Activated T-helper 2 cell treated with anti-CD3 and anti-CD28 coated beads, Interferon-gamma antibody, Interleukin-2, Interleukin-4, amounts not matched to agents 10 μg/mL and 5 μg/mL and 100 μg/mL, durations not matched to agents 14 hours and 24 hours and 36 hours (primary cell): ENCODE results near the gene WWOX. TPM values are rescaled to one million over a fixed set of nuclear protein-coding genes. Genes with fewer than 3 reads are reported as not detected.
"Not testable (repeated sequence)": the region's sequence is repeated elsewhere in the genome, so short reads cannot be mapped to it uniquely, and the experiment has no call there.

Experiments used
- DNase-seq: peaks from one replicate; pipeline ENCODE4 v3.0.0; 2021; ENCODE audit warnings: low spot score
- H3K27ac Mint-ChIP-seq: one replicate; pipeline ENCODE4 v1.8.0; 2021; ENCODE audit warnings: mixed read lengths
- H3K27me3 Mint-ChIP-seq: one replicate; pipeline ENCODE4 v1.8.0; 2021; ENCODE audit warnings: low read depth, mixed read lengths
- H3K36me3 Mint-ChIP-seq: one replicate; pipeline ENCODE4 v1.8.0; 2021; ENCODE audit warnings: low read depth, mixed read lengths
- H3K4me1 Mint-ChIP-seq: one replicate; pipeline ENCODE4 v1.8.0; 2021; ENCODE audit warnings: low read depth, mixed read lengths
- H3K4me3 Mint-ChIP-seq: one replicate; pipeline ENCODE4 v1.8.0; 2021; ENCODE audit warnings: low read depth, mild to moderate bottlenecking, moderate library complexity, mixed read lengths
- H3K9me3 Mint-ChIP-seq: one replicate; pipeline ENCODE4 v1.8.0; 2021; ENCODE audit warnings: mixed read lengths
- intact Hi-C: fragments of 100-400 bp; cut with micrococcal nuclease; formaldehyde crosslinking; loops from one replicate; pipeline ENCODE4 v1.15.1; 2023
- total RNA-seq: library from RNA; stranded (reverse); gene quantifications from 2 replicates; pipeline ENCODE4 v1.2.3, GENCODE V29; 2022

Gene WWOX
- total RNA-seq, 1 donor from 2014 or later: 19.0 TPM

GRCh38 chr16:78684030-78684611 is 584.7 kb downstream of the WWOX start:
- H3K4me3 Mint-ChIP-seq: no peak overlapping the region
- no peaks in the 10 kb centered on the region for H3K9me3 Mint-ChIP-seq
- no peak for DNase-seq
- intact Hi-C loops: no loop called here
- no peak overlapping the region for H3K27ac Mint-ChIP-seq
- no peaks in the 10 kb centered on the region for H3K27me3 Mint-ChIP-seq
- H3K36me3 Mint-ChIP-seq: no peaks in the 10 kb centered on the region
- no peaks in the 10 kb centered on the region for H3K4me1 Mint-ChIP-seq

GRCh38 chr16:78684655-78685375 is 585.4 kb downstream of the WWOX start:
- Mint-ChIP-seq H3K36me3 (no peaks in the 10 kb centered on the region), H3K9me3 (no peaks in the 10 kb centered on the region), H3K4me1 (no peaks in the 10 kb centered on the region), H3K27ac (no peak overlapping the region), H3K27me3 (no peaks in the 10 kb centered on the region), H3K4me3 (no peak overlapping the region)
- intact Hi-C loops: no loop called here
- DNase-seq: no peak

DNA sequence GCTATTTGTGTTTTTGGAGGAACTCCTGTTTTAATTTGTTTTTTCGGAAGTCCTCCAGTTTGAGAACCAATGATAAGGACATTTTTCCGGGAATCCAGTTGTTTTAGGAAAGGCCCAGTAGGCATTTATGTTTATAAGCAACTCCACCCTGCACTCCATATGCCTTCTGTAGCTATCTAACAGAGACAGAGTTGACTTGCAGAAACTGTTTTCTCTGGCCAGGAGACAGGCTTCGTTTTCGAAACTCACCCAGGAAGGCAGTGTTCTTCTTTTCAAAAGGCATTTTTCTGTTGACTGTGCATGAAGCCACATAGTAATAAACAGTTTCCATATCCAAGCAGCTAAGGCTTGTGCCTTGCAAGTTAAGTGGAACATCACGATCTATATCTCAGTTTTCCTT is 587.1 kb downstream of the WWOX start:
- Mint-ChIP-seq H3K27ac (no peak overlapping the region), H3K9me3 (no peaks in the 10 kb centered on the region), H3K36me3 (no peaks in the 10 kb centered on the region), H3K4me3 (no peak overlapping the region), H3K4me1 (no peaks in the 10 kb centered on the region), H3K27me3 (no peaks in the 10 kb centered on the region)
- intact Hi-C loops: no loop called here
- DNase-seq: no peak

DNA sequence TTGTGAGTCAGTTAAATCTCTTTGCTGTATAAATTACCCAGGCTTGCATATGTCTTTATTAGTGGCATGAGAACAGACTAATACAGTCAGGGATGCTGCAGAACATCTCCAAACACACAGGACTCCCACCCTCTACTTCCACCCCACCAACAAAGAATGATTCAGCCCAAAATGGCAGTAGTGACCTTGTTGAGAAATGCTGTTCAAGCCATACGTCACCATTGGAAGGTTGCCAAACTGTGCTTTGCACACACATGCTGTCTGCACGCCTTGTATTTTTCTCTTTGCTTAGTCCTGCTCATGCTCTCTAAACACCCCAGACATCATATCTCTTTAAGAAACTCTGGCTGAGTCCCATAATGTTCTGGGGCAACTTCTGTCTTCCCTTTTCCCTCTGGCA is 589.6 kb downstream of the WWOX start:
- intact Hi-C loops: no loop called here
- DNase-seq: no peak
- no peaks in the 10 kb centered on the region for H3K4me1 Mint-ChIP-seq
- no peak overlapping the region for H3K4me3 Mint-ChIP-seq
- H3K27ac Mint-ChIP-seq: no peak overlapping the region
- no peaks in the 10 kb centered on the region for H3K27me3 Mint-ChIP-seq
- H3K9me3 Mint-ChIP-seq: no peaks in the 10 kb centered on the region
- no peaks in the 10 kb centered on the region for H3K36me3 Mint-ChIP-seq

DNA sequence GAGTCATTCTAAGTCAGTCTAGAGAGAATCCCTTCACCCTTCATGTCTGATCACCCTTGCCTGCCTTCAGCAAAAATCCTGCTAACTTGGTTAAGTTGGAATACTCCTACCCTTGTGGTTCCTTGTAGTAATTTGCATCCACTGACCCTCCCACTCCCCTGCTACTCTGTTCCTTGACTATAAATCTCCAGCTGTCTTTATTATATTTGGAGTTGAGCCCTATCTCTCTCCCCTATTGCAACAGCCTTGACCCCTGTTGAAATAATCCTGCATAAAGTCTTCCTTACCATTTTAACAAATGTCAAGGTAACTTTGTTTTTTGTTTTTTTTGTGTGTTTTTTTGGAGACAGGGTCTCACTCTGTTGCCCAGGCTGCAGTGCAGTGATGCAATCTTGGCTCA is 590.1 kb downstream of the WWOX start:
- Mint-ChIP-seq H3K27me3 (no peaks in the 10 kb centered on the region), H3K4me3 (no peak overlapping the region), H3K27ac (no peak overlapping the region), H3K36me3 (no peaks in the 10 kb centered on the region), H3K9me3 (no peaks in the 10 kb centered on the region), H3K4me1 (no peaks in the 10 kb centered on the region)
- intact Hi-C loops: no loop called here
- no peak for DNase-seq

DNA sequence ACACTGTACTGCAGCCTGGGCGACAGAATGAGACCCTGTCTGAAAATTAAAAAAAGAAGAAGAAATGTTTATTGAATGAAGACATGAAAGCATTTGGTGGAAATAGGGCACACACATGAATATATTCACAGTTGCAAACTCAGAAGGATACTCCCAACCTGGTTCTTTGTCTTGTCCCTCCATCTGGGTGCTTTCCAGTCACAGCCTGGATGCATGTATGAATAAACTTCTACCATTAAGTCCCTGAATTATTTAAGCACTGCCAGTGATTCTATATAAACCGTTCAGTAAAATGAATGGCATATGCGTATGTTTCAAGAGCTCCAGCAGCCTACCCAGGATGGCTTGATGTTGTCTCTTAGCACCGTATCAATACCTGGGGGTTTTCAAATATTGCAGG is 591.1 kb downstream of the WWOX start:
- no peak for DNase-seq
- intact Hi-C loops: no loop called here
- H3K27ac Mint-ChIP-seq: no peak overlapping the region
- H3K9me3 Mint-ChIP-seq: no peaks in the 10 kb centered on the region
- no peak overlapping the region for H3K4me3 Mint-ChIP-seq
- no peaks in the 10 kb centered on the region for H3K27me3 Mint-ChIP-seq
- no peaks in the 10 kb centered on the region for H3K36me3 Mint-ChIP-seq
- H3K4me1 Mint-ChIP-seq: no peaks in the 10 kb centered on the region

- DNase-seq, H3K4me1 Mint-ChIP-seq, H3K36me3 Mint-ChIP-seq, intact Hi-C loops, H3K27ac Mint-ChIP-seq, H3K27me3 Mint-ChIP-seq, H3K4me3 Mint-ChIP-seq, H3K9me3 Mint-ChIP-seq: not testable (repeated sequence)
Measured at GRCh38 chr16:78691746-78692145, 592.3 kb downstream of the WWOX start.

- H3K9me3 Mint-ChIP-seq: no peaks in the 10 kb centered on the region
- intact Hi-C loops: no loop called here
- H3K27me3 Mint-ChIP-seq: no peaks in the 10 kb centered on the region
- no peak overlapping the region for H3K27ac Mint-ChIP-seq
- H3K4me3 Mint-ChIP-seq: no peak overlapping the region
- DNase-seq: no peak
- H3K4me1 Mint-ChIP-seq: no peaks in the 10 kb centered on the region
- no peaks in the 10 kb centered on the region for H3K36me3 Mint-ChIP-seq
Measured at GRCh38 chr16:78693496-78693895, 594.0 kb downstream of the WWOX start.

- no peak for DNase-seq
- no peaks in the 10 kb centered on the region for H3K9me3 Mint-ChIP-seq
- H3K36me3 Mint-ChIP-seq: no peaks in the 10 kb centered on the region
- intact Hi-C loops: no loop called here
- no peak overlapping the region for H3K27ac Mint-ChIP-seq
- H3K4me3 Mint-ChIP-seq: no peak overlapping the region
- H3K27me3 Mint-ChIP-seq: no peaks in the 10 kb centered on the region
- H3K4me1 Mint-ChIP-seq: no peaks in the 10 kb centered on the region
Measured at GRCh38 chr16:78694414-78694813, 595.0 kb downstream of the WWOX start.

GRCh38 chr16:78695391-78695790 is 595.9 kb downstream of the WWOX start:
- H3K4me3 Mint-ChIP-seq: no peak overlapping the region
- intact Hi-C loops: no loop called here
- no peaks in the 10 kb centered on the region for H3K27me3 Mint-ChIP-seq
- no peak for DNase-seq
- H3K4me1 Mint-ChIP-seq: no peaks in the 10 kb centered on the region
- no peaks in the 10 kb centered on the region for H3K36me3 Mint-ChIP-seq
- H3K27ac Mint-ChIP-seq: no peak overlapping the region
- no peaks in the 10 kb centered on the region for H3K9me3 Mint-ChIP-seq

DNA sequence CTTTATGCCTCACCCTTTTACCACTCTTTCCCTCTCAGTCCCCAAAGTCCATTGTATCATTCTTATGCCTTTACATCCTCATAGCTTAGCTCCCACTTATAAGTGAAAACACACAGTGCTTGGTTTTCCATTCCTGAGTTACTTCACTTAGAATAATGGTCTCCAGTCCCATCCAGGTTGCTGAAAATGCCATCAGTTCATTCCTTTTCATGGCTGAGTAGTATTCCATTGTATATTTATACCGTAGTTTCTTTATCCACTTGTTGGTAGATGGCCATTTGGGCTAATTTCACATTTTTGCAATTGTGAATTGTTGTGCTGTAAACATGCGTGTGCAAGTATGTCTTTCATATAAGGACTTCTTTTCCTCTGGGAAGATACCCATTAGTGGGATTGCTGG is 597.3 kb downstream of the WWOX start:
- H3K27me3 Mint-ChIP-seq: no peaks in the 10 kb centered on the region
- no peaks in the 10 kb centered on the region for H3K4me1 Mint-ChIP-seq
- H3K4me3 Mint-ChIP-seq: no peak overlapping the region
- no peak for DNase-seq
- H3K27ac Mint-ChIP-seq: no peak overlapping the region
- no peaks in the 10 kb centered on the region for H3K36me3 Mint-ChIP-seq
- intact Hi-C loops: no loop called here
- H3K9me3 Mint-ChIP-seq: no peaks in the 10 kb centered on the region

DNA sequence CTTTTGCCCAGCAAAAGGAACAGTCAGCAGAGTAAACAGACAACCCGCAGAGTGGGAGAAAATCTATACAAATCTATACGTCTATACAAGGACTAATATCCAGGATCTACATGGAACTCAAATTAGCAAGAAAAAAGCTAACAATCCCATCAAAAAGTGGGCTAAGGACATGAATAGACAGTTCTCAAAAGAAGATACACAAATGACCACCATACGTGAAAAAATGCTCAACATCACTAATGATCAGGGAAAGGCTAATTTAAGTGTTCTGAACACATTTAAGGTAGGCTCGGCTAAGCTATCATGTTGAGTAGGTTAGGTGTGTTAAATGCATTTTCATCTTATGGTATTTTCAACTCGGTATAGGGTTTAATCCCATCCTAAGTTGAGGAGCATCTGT is 598.0 kb downstream of the WWOX start:
- Mint-ChIP-seq H3K36me3 (no peaks in the 10 kb centered on the region), H3K9me3 (no peaks in the 10 kb centered on the region), H3K4me1 (no peaks in the 10 kb centered on the region), H3K27me3 (no peaks in the 10 kb centered on the region), H3K27ac (no peak overlapping the region), H3K4me3 (no peak overlapping the region)
- DNase-seq: no peak
- intact Hi-C loops: no loop called here

DNA sequence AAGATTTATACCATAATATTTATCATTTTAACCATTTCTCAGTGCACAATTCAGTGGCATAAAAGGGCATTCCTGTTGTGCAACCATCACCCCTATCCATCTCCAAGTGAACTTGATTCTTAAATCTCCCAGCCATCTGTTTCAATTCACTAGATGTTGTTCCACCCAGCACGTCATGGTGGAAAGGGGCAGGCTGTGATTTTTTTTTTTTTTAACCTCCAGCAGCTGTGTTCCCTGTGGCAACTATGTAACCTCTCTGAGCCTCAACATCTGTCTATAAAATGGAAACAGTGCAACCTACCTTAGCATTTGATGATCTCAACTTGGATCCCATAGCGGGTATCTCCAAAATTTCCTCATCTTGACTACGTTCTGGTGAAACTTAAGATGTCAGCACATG is 604.5 kb downstream of the WWOX start:
- intact Hi-C loops: loop anchor here (2.0 to 10.0 kb wide), 2 partner anchors 191 to 899 kb away; no protein-coding TSS in a partner anchor
- Mint-ChIP-seq H3K9me3 (peaks cover 4% of the 10 kb centered on the region), H3K27me3 (peaks cover 4% of the 10 kb centered on the region), H3K36me3 (peaks cover 2% of the 10 kb centered on the region), H3K4me3 (no peak overlapping the region), H3K27ac (no peak overlapping the region), H3K4me1 (peaks cover 6% of the 10 kb centered on the region)
- DNase-seq: no peak
